H9 (cell line): ENCODE data around the gene GRIK4. TPM values are rescaled to one million over a fixed set of nuclear protein-coding genes. Genes with fewer than 3 reads are reported as not detected.

Experiments
- DNase-seq: peaks from one replicate; pipeline ENCODE4 v3.0.0-alpha.2; 2017
- H2AFZ ChIP-seq: one replicate; pipeline ENCODE4 v1.6.1; 2013; ENCODE audit warnings: mild to moderate bottlenecking, low read length, control low read depth, moderate library complexity
- H2AK5ac ChIP-seq: 2 replicates; pipeline ENCODE4 v1.6.1; 2013; ENCODE audit warnings: low read length, control low read depth, mixed read lengths; ENCODE audit not compliant: insufficient read length
- H2BK120ac ChIP-seq: one replicate; pipeline ENCODE4 v1.6.1; 2013; ENCODE audit warnings: low read depth, mild to moderate bottlenecking, low read length, control low read depth, inconsistent platforms; ENCODE audit not compliant: poor library complexity, severe bottlenecking
- H2BK12ac ChIP-seq: 2 replicates; pipeline ENCODE4 v1.6.1; 2013; ENCODE audit warnings: low read length, control low read depth, mixed read lengths, low read depth; ENCODE audit not compliant: insufficient read length
- H2BK15ac ChIP-seq: 2 replicates; pipeline ENCODE4 v1.6.1; 2013; ENCODE audit warnings: low read depth, low read length, control low read depth
- H2BK20ac ChIP-seq: one replicate; pipeline ENCODE4 v1.6.1; 2013; ENCODE audit warnings: low read depth, mild to moderate bottlenecking, low read length, control low read depth, inconsistent platforms; ENCODE audit not compliant: poor library complexity, severe bottlenecking
- H2BK5ac ChIP-seq: 2 replicates; pipeline ENCODE4 v1.6.1; 2013; ENCODE audit warnings: low read length, control low read depth, mixed read lengths; ENCODE audit not compliant: insufficient read length
- H3K14ac ChIP-seq: 2 replicates; pipeline ENCODE4 v1.6.1; 2013; ENCODE audit warnings: low read length, control low read depth; ENCODE audit not compliant: insufficient read depth
- H3K18ac ChIP-seq: 2 replicates; pipeline ENCODE4 v1.6.1; 2013; ENCODE audit warnings: low read depth, mild to moderate bottlenecking, mixed read lengths, low read length, control low read depth; ENCODE audit not compliant: insufficient read length
- H3K23ac ChIP-seq: 2 replicates; pipeline ENCODE4 v1.6.1; 2013; ENCODE audit warnings: low read length, control low read depth, mixed read lengths, low read depth; ENCODE audit not compliant: insufficient read length
- H3K23me2 ChIP-seq: 2 replicates; pipeline ENCODE4 v1.6.1; 2013; ENCODE audit warnings: low read depth, mild to moderate bottlenecking, mixed read lengths, low read length, control low read depth; ENCODE audit not compliant: insufficient read length, poor library complexity, severe bottlenecking
- H3K27ac ChIP-seq: 2 replicates; pipeline ENCODE4 v1.5.1; 2013; ENCODE audit warnings: low read length, control low read depth, mixed read lengths, low read depth; ENCODE audit not compliant: insufficient read length
- H3K27me3 ChIP-seq: 2 replicates; pipeline ENCODE4 v1.6.1; 2013; ENCODE audit warnings: low read length, control low read depth, inconsistent platforms; ENCODE audit not compliant: insufficient read depth
- H3K4ac ChIP-seq: 2 replicates; pipeline ENCODE4 v1.6.1; 2013; ENCODE audit warnings: low read depth, mild to moderate bottlenecking, control low read depth, inconsistent platforms, low read length, moderate library complexity
- H3K4me1 ChIP-seq: 2 replicates; pipeline ENCODE4 v1.6.1; 2013; ENCODE audit warnings: low read length, control low read depth, inconsistent platforms; ENCODE audit not compliant: insufficient read depth
- H3K4me2 ChIP-seq: 2 replicates; pipeline ENCODE4 v1.6.1; 2013; ENCODE audit warnings: low read length, control low read depth, mixed read lengths; ENCODE audit not compliant: insufficient read length, insufficient read depth
- H3K56ac ChIP-seq: 2 replicates; pipeline ENCODE4 v1.6.1; 2013; ENCODE audit warnings: low read depth, mild to moderate bottlenecking, mixed read lengths, low read length, control low read depth; ENCODE audit not compliant: insufficient read length
- H3K79me1 ChIP-seq: 2 replicates; pipeline ENCODE4 v1.6.1; 2013; ENCODE audit warnings: low read depth, mild to moderate bottlenecking, moderate library complexity, low read length, control low read depth, inconsistent platforms; ENCODE audit not compliant: insufficient read depth, poor library complexity, severe bottlenecking
- H3K79me2 ChIP-seq: 2 replicates; pipeline ENCODE4 v1.6.1; 2013; ENCODE audit warnings: low read length, control low read depth, inconsistent platforms; ENCODE audit not compliant: insufficient read depth
- H3K9ac ChIP-seq: 2 replicates; pipeline ENCODE4 v1.6.1; 2013; ENCODE audit warnings: low read length, control low read depth, mixed read lengths; ENCODE audit not compliant: insufficient read length; ENCODE audit errors: extremely low read depth
- H3K9me3 ChIP-seq: one replicate; pipeline ENCODE4 v1.6.1; 2013; ENCODE audit warnings: low read depth, low read length, inconsistent platforms; ENCODE audit not compliant: control insufficient read depth
- H3T11ph ChIP-seq: one replicate; pipeline ENCODE4 v1.6.1; 2013; ENCODE audit warnings: mild to moderate bottlenecking, low read length, control low read depth, inconsistent platforms
- H4K20me1 ChIP-seq: one replicate; pipeline ENCODE4 v1.6.1; 2013; ENCODE audit not compliant: control insufficient read depth, insufficient read length, insufficient read depth
- H4K5ac ChIP-seq: 2 replicates; pipeline ENCODE4 v1.6.1; 2013; ENCODE audit warnings: low read depth, mild to moderate bottlenecking, mixed read lengths, low read length, control low read depth; ENCODE audit not compliant: insufficient read length
- H4K8ac ChIP-seq: replicated peaks from 2 replicates; pipeline ENCODE4 v1.6.1; 2013; ENCODE audit warnings: low read length, control low read depth, mixed read lengths, low read depth; ENCODE audit not compliant: insufficient read length
- H4K91ac ChIP-seq: 2 replicates; pipeline ENCODE4 v1.6.1; 2013; ENCODE audit warnings: low read depth, mild to moderate bottlenecking, moderate library complexity, mixed read lengths, low read length, control low read depth; ENCODE audit not compliant: insufficient read length
- H3K27ac Mint-ChIP-seq, 3 experiments: 2 replicates in 2 of 3; 3 replicates in 1 of 3; pipeline ENCODE4 v1.8.0; 2020 to 2021; ENCODE audit warnings: mixed read lengths in 3 of 3, mild to moderate bottlenecking in 1 of 3, moderate library complexity in 1 of 3
- H3K27me3 Mint-ChIP-seq: 2 replicates; pipeline ENCODE4 v1.8.0; 2021; ENCODE audit warnings: low read depth, mild to moderate bottlenecking, moderate library complexity, mixed read lengths
- H3K36me3 Mint-ChIP-seq, 3 experiments: 2 replicates in 2 of 3; 3 replicates in 1 of 3; pipeline ENCODE4 v1.8.0; 2020 to 2021; ENCODE audit warnings: low read depth in 3 of 3, mixed read lengths in 3 of 3; ENCODE audit not compliant: insufficient read depth in 1 of 3
- H3K4me1 Mint-ChIP-seq, 2 experiments: 2 replicates each; pipeline ENCODE4 v1.8.0; 2020; ENCODE audit warnings: mixed read lengths in 2 of 2
- H3K4me3 Mint-ChIP-seq, 2 experiments: 2 replicates in 1 of 2; 3 replicates in 1 of 2; pipeline ENCODE4 v1.8.0; 2020 to 2021; ENCODE audit warnings: mild to moderate bottlenecking in 2 of 2, mixed read lengths in 2 of 2, moderate library complexity in 1 of 2
- H3K9me3 Mint-ChIP-seq, 2 experiments: 2 replicates in 1 of 2; 3 replicates in 1 of 2; pipeline ENCODE4 v1.8.0; 2020; ENCODE audit warnings: mild to moderate bottlenecking in 2 of 2, mixed read lengths in 2 of 2, moderate library complexity in 1 of 2
- WGBS: extraction: QIAGEN DNeasy Blood & Tissue Kit; methylation state at CpG from one replicate; pipeline ENCODE4 v1.1.7; 2013; ENCODE audit warnings: missing lambda C conversion rate, low lambda C conversion rate, mixed read lengths; ENCODE audit not compliant: insufficient read length; ENCODE audit errors: extremely low coverage; 5-methylcytosine and 5-hydroxymethylcytosine counted together
- total RNA-seq: library from RNA; stranded (reverse); gene quantifications from 2 replicates; pipeline ENCODE4 v1.2.1, GENCODE V29; 2021
- TF ChIP-seq, protein P1 (sequence below): fragments of 200-600 bp; sonication (generic); conservative IDR thresholded peaks from 3 replicates; pipeline ENCODE4 v1.8.0; 2021; ENCODE audit warnings: antibody characterized with exemption, mild to moderate bottlenecking

Gene GRIK4
- total RNA-seq, 1 experiment from 2014 or later, result 2.3 TPM

DNA sequence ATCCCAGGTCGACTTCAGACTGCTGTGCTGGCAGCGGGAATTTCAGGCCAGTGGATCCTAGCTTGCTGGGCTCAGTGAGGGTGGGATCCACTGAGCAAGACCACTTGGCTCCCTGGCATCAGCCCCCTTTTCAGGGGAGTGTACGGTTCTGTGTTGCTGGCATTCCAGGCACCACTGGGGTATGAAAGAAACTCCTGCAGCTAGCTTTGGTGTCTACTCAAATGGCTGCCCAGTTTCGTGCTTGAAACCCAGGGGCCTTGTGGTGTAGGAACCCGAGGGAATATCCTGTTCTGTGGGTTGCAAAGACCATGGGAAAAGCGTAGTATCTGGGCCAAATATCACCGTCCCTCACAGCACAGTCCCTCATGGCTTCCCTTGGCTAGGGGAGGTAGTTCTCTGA, 254.8 kb downstream of the GRIK4 start:
- WGBS, result no CpG with 5 or more reads among the region's 7 CpGs
- H3K18ac ChIP-seq, result no peak overlapping the region
- no peak overlapping the region for H3T11ph ChIP-seq
- H2BK12ac ChIP-seq, result no peak overlapping the region
- H3K27ac ChIP-seq, result no peak overlapping the region
- no peaks in the 10 kb centered on the region for H3K79me2 ChIP-seq
- no peak overlapping the region for H4K8ac ChIP-seq
- H3K4me1 Mint-ChIP-seq, result peaks cover 6 to 19% of the 10 kb centered on the region in 2 experiments
- H2AFZ ChIP-seq, result no peak overlapping the region
- H3K14ac ChIP-seq, result no peak overlapping the region
- no peaks in the 10 kb centered on the region for H4K20me1 ChIP-seq
- H3K27me3 ChIP-seq, result no peaks in the 10 kb centered on the region
- DNase-seq, result no peak
- H3K79me1 ChIP-seq, result no peaks in the 10 kb centered on the region
- H3K4me1 ChIP-seq, result no peaks in the 10 kb centered on the region
- no peak overlapping the region for H3K23ac ChIP-seq
- H2BK5ac ChIP-seq, result no peak overlapping the region
- peaks cover 12% of the 10 kb centered on the region for H3K27me3 Mint-ChIP-seq
- H3K56ac ChIP-seq, result no peak overlapping the region
- no peaks in the 10 kb centered on the region for H3K23me2 ChIP-seq
- no peak overlapping the region for H3K4me3 Mint-ChIP-seq
- H3K36me3 Mint-ChIP-seq, result peaks cover 10 to 40% (median 11%) of the 10 kb centered on the region in 3 experiments
- no peak overlapping the region for H3K9ac ChIP-seq
- no peak overlapping the region for H4K91ac ChIP-seq
- H2AK5ac ChIP-seq, result no peak overlapping the region
- H2BK20ac ChIP-seq, result no peak overlapping the region
- no peaks in the 10 kb centered on the region for H3K9me3 ChIP-seq
- H3K4me2 ChIP-seq, result no peak overlapping the region
- no peak overlapping the region for H2BK120ac ChIP-seq
- H3K9me3 Mint-ChIP-seq, result peaks cover 25 to 37% of the 10 kb centered on the region in 2 experiments
- TF ChIP-seq, protein P1, sequence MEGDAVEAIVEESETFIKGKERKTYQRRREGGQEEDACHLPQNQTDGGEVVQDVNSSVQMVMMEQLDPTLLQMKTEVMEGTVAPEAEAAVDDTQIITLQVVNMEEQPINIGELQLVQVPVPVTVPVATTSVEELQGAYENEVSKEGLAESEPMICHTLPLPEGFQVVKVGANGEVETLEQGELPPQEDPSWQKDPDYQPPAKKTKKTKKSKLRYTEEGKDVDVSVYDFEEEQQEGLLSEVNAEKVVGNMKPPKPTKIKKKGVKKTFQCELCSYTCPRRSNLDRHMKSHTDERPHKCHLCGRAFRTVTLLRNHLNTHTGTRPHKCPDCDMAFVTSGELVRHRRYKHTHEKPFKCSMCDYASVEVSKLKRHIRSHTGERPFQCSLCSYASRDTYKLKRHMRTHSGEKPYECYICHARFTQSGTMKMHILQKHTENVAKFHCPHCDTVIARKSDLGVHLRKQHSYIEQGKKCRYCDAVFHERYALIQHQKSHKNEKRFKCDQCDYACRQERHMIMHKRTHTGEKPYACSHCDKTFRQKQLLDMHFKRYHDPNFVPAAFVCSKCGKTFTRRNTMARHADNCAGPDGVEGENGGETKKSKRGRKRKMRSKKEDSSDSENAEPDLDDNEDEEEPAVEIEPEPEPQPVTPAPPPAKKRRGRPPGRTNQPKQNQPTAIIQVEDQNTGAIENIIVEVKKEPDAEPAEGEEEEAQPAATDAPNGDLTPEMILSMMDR, result no peak
- H3K4ac ChIP-seq, result no peak overlapping the region
- H4K5ac ChIP-seq, result no peak overlapping the region
- no peak overlapping the region for H3K27ac Mint-ChIP-seq
- H2BK15ac ChIP-seq, result no peak overlapping the region
